ENCODE results near the gene GID8. TPM values are rescaled to one million over a fixed set of nuclear protein-coding genes. Genes with fewer than 3 reads are reported as not detected.
"Not testable (repeated sequence)": the region's sequence is repeated elsewhere in the genome, so short reads cannot be mapped to it uniquely, and the experiment has no call there.

GID8 gene
- total RNA-seq, 1 donor = 34.4 TPM

DNA sequence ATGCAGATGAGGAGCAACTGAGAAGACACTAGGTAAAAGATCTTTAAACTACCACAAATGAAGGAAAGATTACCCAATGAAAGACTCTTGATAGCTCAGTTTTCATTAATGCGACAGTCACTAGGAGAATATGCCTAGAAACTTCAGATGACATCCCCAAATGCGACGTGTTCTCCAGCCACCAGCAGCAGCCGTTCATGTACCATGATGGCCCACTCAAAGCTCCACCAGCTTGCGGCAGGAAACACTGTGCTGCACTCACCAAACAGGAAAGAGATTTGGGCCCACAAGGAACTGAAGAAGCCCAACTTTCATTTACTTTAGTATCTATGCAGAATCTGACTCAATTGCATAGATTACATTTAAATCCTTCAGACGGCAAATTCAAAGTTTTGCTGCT is 19.1 kb upstream of the GID8 start:
- Histone ChIP-seq H3K4me3 (ENCODE audit: insufficient read depth, low read length) (no peak overlapping the region), H3K4me2 (ENCODE audit: insufficient read depth, low read length) (no peak overlapping the region), H3K79me2 (ENCODE audit: insufficient read depth, low read length) (peaks cover 100% of the 10 kb centered on the region), H3K9me3 (ENCODE audit: low read depth, low read length) (no peaks in the 10 kb centered on the region), H3K27ac (ENCODE audit: low read depth, low read length) (no peak overlapping the region), H4K20me1 (ENCODE audit: insufficient read depth, low read length) (peaks cover 95% of the 10 kb centered on the region), H3K4me1 (ENCODE audit: insufficient read depth, low read length) (peaks cover 21% of the 10 kb centered on the region), H3K36me3 (ENCODE audit: insufficient read depth, low read length) (peaks cover 3% of the 10 kb centered on the region), H2AFZ (ENCODE audit: low read length) (no peak overlapping the region), H3K27me3 (ENCODE audit: insufficient read depth, low read length) (no peaks in the 10 kb centered on the region)
- TF ChIP-seq, protein P1, sequence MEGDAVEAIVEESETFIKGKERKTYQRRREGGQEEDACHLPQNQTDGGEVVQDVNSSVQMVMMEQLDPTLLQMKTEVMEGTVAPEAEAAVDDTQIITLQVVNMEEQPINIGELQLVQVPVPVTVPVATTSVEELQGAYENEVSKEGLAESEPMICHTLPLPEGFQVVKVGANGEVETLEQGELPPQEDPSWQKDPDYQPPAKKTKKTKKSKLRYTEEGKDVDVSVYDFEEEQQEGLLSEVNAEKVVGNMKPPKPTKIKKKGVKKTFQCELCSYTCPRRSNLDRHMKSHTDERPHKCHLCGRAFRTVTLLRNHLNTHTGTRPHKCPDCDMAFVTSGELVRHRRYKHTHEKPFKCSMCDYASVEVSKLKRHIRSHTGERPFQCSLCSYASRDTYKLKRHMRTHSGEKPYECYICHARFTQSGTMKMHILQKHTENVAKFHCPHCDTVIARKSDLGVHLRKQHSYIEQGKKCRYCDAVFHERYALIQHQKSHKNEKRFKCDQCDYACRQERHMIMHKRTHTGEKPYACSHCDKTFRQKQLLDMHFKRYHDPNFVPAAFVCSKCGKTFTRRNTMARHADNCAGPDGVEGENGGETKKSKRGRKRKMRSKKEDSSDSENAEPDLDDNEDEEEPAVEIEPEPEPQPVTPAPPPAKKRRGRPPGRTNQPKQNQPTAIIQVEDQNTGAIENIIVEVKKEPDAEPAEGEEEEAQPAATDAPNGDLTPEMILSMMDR (IDR thresholded peaks at IDR 0.05; ENCODE audit: extremely low read depth, low read depth, low read length) = no peak
- DNase-seq (ENCODE audit: insufficient read length, low spot score, missing footprints) = no peak

DNA sequence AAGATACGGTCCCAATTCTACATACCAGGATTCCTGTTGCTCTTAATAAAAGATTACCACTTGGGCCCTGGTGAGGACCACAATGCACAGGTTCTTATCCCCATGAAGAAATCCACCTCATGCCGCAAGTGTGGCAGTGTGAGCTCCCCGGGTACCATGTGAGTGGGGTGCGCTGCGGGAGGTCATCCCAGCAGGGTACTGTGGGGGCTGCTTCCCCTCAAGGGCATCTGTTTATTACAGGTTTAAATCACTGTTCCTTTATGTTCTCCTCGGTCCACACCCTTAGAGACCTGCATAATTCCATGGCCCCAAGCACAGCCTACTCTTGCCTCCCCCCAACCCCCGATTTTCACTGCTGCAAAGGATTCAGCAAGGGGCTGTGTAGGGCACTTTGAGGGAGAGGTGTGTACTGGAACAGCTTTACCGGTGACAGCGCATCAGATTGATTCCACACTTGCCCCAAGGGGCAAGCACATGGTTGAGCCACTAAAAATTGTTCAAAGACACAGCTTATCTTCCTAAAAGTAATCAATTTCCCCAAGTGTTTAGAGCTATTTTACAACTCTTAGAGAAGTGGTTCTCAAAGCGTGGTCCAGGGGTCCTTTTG is 17.8 kb upstream of the GID8 start:
- TF ChIP-seq, protein P1 (IDR thresholded peaks at IDR 0.05; ENCODE audit: extremely low read depth, low read depth, low read length) = no peak
- no peak overlapping the region for H2AFZ ChIP-seq (ENCODE audit: low read length)
- DNase-seq (ENCODE audit: insufficient read length, low spot score, missing footprints) = no peak
- no peak overlapping the region for H3K27ac ChIP-seq (ENCODE audit: low read depth, low read length)
- H3K4me1 ChIP-seq (ENCODE audit: insufficient read depth, low read length) = peaks cover 29% of the 10 kb centered on the region
- H3K4me2 ChIP-seq (ENCODE audit: insufficient read depth, low read length) = peak overlapping the region; percentile 9
- H3K36me3 ChIP-seq (ENCODE audit: insufficient read depth, low read length) = no peaks in the 10 kb centered on the region
- H3K9me3 ChIP-seq (ENCODE audit: low read depth, low read length) = no peaks in the 10 kb centered on the region
- no peaks in the 10 kb centered on the region for H3K27me3 ChIP-seq (ENCODE audit: insufficient read depth, low read length)
- H3K79me2 ChIP-seq (ENCODE audit: insufficient read depth, low read length) = peaks cover 100% of the 10 kb centered on the region
- peaks cover 97% of the 10 kb centered on the region for H4K20me1 ChIP-seq (ENCODE audit: insufficient read depth, low read length)
- no peak overlapping the region for H3K4me3 ChIP-seq (ENCODE audit: insufficient read depth, low read length)

DNA sequence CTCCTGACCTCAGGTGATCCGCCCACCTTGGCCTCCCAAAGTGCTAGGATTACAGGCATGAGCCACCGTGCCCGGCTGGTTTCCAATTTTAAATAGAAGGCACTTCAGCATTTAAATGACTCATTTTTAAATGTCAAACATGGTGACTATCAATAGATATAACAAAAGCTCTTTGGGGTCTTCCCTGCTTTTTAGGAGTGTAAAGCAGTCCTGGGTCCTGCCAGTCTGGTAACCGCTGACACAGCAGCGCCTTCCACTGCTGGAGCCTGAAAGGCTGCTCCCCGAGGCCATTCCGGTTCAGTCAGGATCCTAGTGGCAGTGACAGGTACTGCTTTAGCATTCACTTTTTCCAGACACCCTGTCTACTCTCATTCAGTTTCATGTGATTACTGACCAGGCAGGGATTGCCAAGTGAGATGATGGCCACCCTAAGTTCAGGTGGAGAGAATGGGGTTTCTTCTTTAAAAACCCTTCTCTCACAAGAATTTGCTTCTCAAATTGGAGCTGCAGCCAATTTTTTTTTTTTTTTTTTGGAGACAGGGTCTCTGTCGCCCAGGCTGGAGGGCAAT is 16.7 kb upstream of the GID8 start:
- H4K20me1 ChIP-seq (ENCODE audit: insufficient read depth, low read length) = peaks cover 91% of the 10 kb centered on the region
- H3K36me3 ChIP-seq (ENCODE audit: insufficient read depth, low read length) = no peaks in the 10 kb centered on the region
- peak; percentile 93 for DNase-seq (ENCODE audit: insufficient read length, low spot score, missing footprints)
- no peak overlapping the region for H3K27ac ChIP-seq (ENCODE audit: low read depth, low read length)
- H3K4me2 ChIP-seq (ENCODE audit: insufficient read depth, low read length) = no peak overlapping the region
- H3K27me3 ChIP-seq (ENCODE audit: insufficient read depth, low read length) = no peaks in the 10 kb centered on the region
- no peak overlapping the region for H2AFZ ChIP-seq (ENCODE audit: low read length)
- H3K4me3 ChIP-seq (ENCODE audit: insufficient read depth, low read length) = no peak overlapping the region
- H3K79me2 ChIP-seq (ENCODE audit: insufficient read depth, low read length) = peaks cover 100% of the 10 kb centered on the region
- no peaks in the 10 kb centered on the region for H3K9me3 ChIP-seq (ENCODE audit: low read depth, low read length)
- TF ChIP-seq, protein P1 (IDR thresholded peaks at IDR 0.05; ENCODE audit: extremely low read depth, low read depth, low read length) = peak; percentile 56
- H3K4me1 ChIP-seq (ENCODE audit: insufficient read depth, low read length) = peaks cover 28% of the 10 kb centered on the region

DNA sequence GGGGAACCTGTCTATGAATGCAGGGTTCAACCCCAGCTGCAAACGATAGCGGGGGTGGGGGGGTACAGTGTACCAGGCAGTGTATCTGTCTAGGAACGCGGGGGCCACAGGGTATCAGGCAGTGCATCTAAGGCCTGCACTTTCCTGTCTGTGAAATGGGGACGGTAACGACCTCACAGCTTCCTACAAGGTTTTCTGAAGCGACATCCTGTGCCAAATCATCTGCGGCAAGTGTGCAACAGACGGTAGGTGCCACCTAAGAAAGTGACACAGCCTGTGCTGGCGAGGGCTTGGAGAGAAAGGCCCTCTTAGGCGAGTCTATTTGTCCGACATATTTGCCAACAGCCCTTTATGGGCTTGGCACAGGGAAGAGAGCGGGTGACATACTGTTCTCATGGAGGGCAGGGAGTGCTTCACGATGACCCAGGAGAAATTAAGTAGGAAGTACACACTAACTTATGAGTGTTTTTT is 15.5 kb upstream of the GID8 start:
- Histone ChIP-seq H3K4me1 (ENCODE audit: insufficient read depth, low read length) (peaks cover 32% of the 10 kb centered on the region), H2AFZ (ENCODE audit: low read length) (no peak overlapping the region), H3K27ac (ENCODE audit: low read depth, low read length) (peak overlapping the region; percentile 91), H3K79me2 (ENCODE audit: insufficient read depth, low read length) (peaks cover 99% of the 10 kb centered on the region), H3K9me3 (ENCODE audit: low read depth, low read length) (no peaks in the 10 kb centered on the region), H3K36me3 (ENCODE audit: insufficient read depth, low read length) (no peaks in the 10 kb centered on the region), H3K27me3 (ENCODE audit: insufficient read depth, low read length) (no peaks in the 10 kb centered on the region), H3K4me2 (ENCODE audit: insufficient read depth, low read length) (no peak overlapping the region), H3K4me3 (ENCODE audit: insufficient read depth, low read length) (no peak overlapping the region), H4K20me1 (ENCODE audit: insufficient read depth, low read length) (peaks cover 78% of the 10 kb centered on the region)
- peak; percentile 57 for DNase-seq (ENCODE audit: insufficient read length, low spot score, missing footprints)
- TF ChIP-seq, protein P1 (IDR thresholded peaks at IDR 0.05; ENCODE audit: extremely low read depth, low read depth, low read length) = no peak

DNA sequence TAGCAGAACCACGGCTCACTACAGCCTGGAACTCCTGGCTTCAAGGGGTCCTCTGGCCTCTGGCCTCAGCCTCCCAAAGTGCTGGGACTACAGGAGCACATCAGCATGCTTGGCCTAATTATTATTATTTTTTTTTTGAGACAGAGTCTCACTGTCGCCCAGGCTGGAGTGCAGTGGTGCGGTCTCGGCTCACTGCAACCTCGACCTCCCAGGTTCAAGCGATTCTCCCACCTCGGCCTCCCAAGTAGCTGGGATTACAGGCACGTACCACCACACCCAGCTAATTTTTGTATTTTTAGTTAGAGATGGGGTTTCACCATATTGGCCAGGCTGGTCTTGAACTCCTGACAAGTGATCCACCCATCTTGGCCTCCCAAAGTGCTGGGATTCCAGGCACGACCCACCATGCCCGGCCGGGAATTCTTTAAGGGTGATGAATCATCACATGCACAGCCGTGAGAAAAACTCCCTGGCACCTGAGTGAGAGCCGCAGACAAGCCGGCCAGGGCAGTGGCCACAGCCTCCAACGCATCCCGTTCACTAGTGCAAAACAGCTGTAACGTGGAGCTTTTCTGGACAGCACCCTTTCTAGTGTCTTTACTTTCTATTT is 14.8 kb upstream of the GID8 start:
- peaks cover 99% of the 10 kb centered on the region for H3K79me2 ChIP-seq (ENCODE audit: insufficient read depth, low read length)
- H3K4me3 ChIP-seq (ENCODE audit: insufficient read depth, low read length); H2AFZ ChIP-seq (ENCODE audit: low read length); H3K9me3 ChIP-seq (ENCODE audit: low read depth, low read length); H3K27me3 ChIP-seq (ENCODE audit: insufficient read depth, low read length); H3K36me3 ChIP-seq (ENCODE audit: insufficient read depth, low read length): not testable (repeated sequence)
- H3K4me1 ChIP-seq (ENCODE audit: insufficient read depth, low read length) = peaks cover 34% of the 10 kb centered on the region
- peak; percentile 90 for DNase-seq (ENCODE audit: insufficient read length, low spot score, missing footprints)
- peaks cover 72% of the 10 kb centered on the region for H4K20me1 ChIP-seq (ENCODE audit: insufficient read depth, low read length)
- peak overlapping the region; percentile 91 for H3K27ac ChIP-seq (ENCODE audit: low read depth, low read length)
- H3K4me2 ChIP-seq (ENCODE audit: insufficient read depth, low read length) = peak overlapping the region; percentile 97

All from osteoblast (primary cell).